Uterus (tissue), 4 donors: ENCODE data around the gene RIIAD1. TPM values are rescaled to one million over a fixed set of nuclear protein-coding genes. Genes with fewer than 3 reads are reported as not detected.

Experiments
- DNase-seq, 2 donors: peaks; one replicate each; pipeline ENCODE4 v3.0.0-alpha.2; 2019 to 2020
- H3K27ac ChIP-seq, 2 donors: fragments of 200-600 bp; sonication (generic); 1 replicate in 1 of 2; 2 replicates in 1 of 2; pipeline ENCODE4 v1.5.1; 2016 to 2018
- H3K27me3 ChIP-seq, 2 donors: fragments of 200-600 bp; sonication (generic); one replicate each; pipeline ENCODE4 v1.5.1; 2018 to 2019; ENCODE audit warnings: control low read depth in 1 of 2
- H3K36me3 ChIP-seq, 2 donors: fragments of 200-600 bp; sonication (generic); one replicate each; pipeline ENCODE4 v1.5.1; 2019; ENCODE audit warnings: control low read depth in 1 of 2
- H3K4me1 ChIP-seq, 2 donors: fragments of 200-600 bp; sonication (generic); one replicate each; pipeline ENCODE4 v1.5.1; 2018 to 2019; ENCODE audit warnings: control low read depth in 1 of 2
- H3K4me3 ChIP-seq, 2 donors: fragments of 200-600 bp; sonication (generic); 1 replicate in 1 of 2; 2 replicates in 1 of 2; pipeline ENCODE4 v1.5.1; 2018 to 2019; ENCODE audit warnings: mild to moderate bottlenecking in 1 of 2
- H3K9me3 ChIP-seq, 2 donors: fragments of 200-600 bp; sonication (generic); one replicate each; pipeline ENCODE4 v1.5.1; 2019; ENCODE audit warnings: control low read depth in 1 of 2
- POLR2A ChIP-seq, 2 donors: fragments of 450-650 bp; IDR thresholded peaks; one replicate each; pipeline ENCODE4 v1.6.1; 2016; ENCODE audit warnings: antibody characterized with exemption in 2 of 2, mild to moderate bottlenecking in 1 of 2, moderate library complexity in 1 of 2
- intact Hi-C: fragments of 100-400 bp; cut with DNase I; formaldehyde crosslinking; loops from one replicate; pipeline ENCODE4 v1.15.1; 2023; ENCODE audit warnings: low total_unique reads
- total RNA-seq, 4 donors: library from RNA; depleted of rRNA in 3 of 4; stranded (reverse); fragments of >200 nt in 3 of 4; gene quantifications; one replicate each; pipeline versions ENCODE4 v1.1.0 to v1.2.4, GENCODE V29; 2014 to 2023
- TF ChIP-seq, protein P1 (sequence below), 4 experiments: fragments of 200-600 bp in 2 of 4; fragments of 450-650 bp in 2 of 4; sonication (generic) in 2 of 4; IDR thresholded peaks; one replicate each; pipeline ENCODE4 v1.5.1; 2016 to 2019; ENCODE audit warnings: antibody characterized with exemption in 4 of 4, mild to moderate bottlenecking in 2 of 4, moderate library complexity in 1 of 4
- donor health status: DM: yes; HTN: yes; CAD: no.

RIIAD1 gene
- total RNA-seq, 4 donors from 2014 or later: 1.1 to 4.3 TPM; not detected in 2

DNA sequence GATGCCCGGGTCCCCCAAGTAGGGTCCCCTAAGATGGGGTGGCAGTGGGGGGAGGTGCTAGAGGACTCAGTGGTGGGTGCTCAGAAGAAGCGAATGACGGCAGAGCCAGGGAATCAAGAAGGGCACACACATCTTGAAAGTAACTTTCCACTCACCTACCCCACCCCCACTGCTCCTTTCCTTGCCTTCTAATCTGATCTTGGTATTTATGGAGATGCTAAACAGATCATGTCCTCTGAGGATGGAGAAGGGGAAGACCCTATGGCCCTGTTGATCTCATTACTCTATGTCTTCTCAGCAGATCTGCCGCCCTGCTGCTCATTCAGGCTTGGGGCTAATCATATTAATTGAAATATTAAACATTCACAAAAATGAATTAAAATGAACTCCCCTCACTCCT lies 2.7 kb upstream of the RIIAD1 start:
- no peaks in the 10 kb centered on the region for H3K27me3 ChIP-seq
- no peak overlapping the region for H3K27ac ChIP-seq
- intact Hi-C loops: no loop called here
- no peak for DNase-seq
- H3K9me3 ChIP-seq: no peaks in the 10 kb centered on the region
- H3K4me3 ChIP-seq: no peak overlapping the region
- H3K4me1 ChIP-seq: no peaks in the 10 kb centered on the region
- no peak for TF ChIP-seq POLR2A (IDR thresholded peaks at IDR 0.05)
- TF ChIP-seq, protein P1, sequence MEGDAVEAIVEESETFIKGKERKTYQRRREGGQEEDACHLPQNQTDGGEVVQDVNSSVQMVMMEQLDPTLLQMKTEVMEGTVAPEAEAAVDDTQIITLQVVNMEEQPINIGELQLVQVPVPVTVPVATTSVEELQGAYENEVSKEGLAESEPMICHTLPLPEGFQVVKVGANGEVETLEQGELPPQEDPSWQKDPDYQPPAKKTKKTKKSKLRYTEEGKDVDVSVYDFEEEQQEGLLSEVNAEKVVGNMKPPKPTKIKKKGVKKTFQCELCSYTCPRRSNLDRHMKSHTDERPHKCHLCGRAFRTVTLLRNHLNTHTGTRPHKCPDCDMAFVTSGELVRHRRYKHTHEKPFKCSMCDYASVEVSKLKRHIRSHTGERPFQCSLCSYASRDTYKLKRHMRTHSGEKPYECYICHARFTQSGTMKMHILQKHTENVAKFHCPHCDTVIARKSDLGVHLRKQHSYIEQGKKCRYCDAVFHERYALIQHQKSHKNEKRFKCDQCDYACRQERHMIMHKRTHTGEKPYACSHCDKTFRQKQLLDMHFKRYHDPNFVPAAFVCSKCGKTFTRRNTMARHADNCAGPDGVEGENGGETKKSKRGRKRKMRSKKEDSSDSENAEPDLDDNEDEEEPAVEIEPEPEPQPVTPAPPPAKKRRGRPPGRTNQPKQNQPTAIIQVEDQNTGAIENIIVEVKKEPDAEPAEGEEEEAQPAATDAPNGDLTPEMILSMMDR (IDR thresholded peaks at IDR 0.05): no peak
- no peaks in the 10 kb centered on the region for H3K36me3 ChIP-seq

- intact Hi-C loops: no loop called here
- Histone ChIP-seq H3K9me3 (no peaks in the 10 kb centered on the region), H3K27me3 (no peaks in the 10 kb centered on the region), H3K27ac (peak overlapping the region; percentile 75 to 87), H3K4me1 (no peaks in the 10 kb centered on the region), H3K36me3 (no peaks in the 10 kb centered on the region), H3K4me3 (no peak overlapping the region)
- TF ChIP-seq, protein P1 (IDR thresholded peaks at IDR 0.05): no peak
- no peak for TF ChIP-seq POLR2A (IDR thresholded peaks at IDR 0.05)
- no peak for DNase-seq
These were observed 1.2 kb upstream of the RIIAD1 start for GRCh38 chr1:151720125-151720524.

- Histone ChIP-seq H3K27ac (peak overlapping the region; percentile 75 to 87), H3K4me1 (no peaks in the 10 kb centered on the region), H3K9me3 (no peaks in the 10 kb centered on the region), H3K4me3 (peak overlapping the region; percentile 33 to 45), H3K36me3 (no peaks in the 10 kb centered on the region), H3K27me3 (no peaks in the 10 kb centered on the region)
- DNase-seq: no peak
- intact Hi-C loops: no loop called here
- no peak for TF ChIP-seq POLR2A (IDR thresholded peaks at IDR 0.05)
- TF ChIP-seq, protein P1 (IDR thresholded peaks at IDR 0.05): no peak
These were observed 768 bp upstream of the RIIAD1 start for GRCh38 chr1:151720554-151720953.

- no peak for DNase-seq
- Histone ChIP-seq H3K36me3 (no peaks in the 10 kb centered on the region), H3K4me1 (no peaks in the 10 kb centered on the region), H3K9me3 (no peaks in the 10 kb centered on the region), H3K4me3 (peak overlapping the region; percentile 33 to 45), H3K27ac (peak overlapping the region; percentile 75 to 87), H3K27me3 (no peaks in the 10 kb centered on the region)
- no peak for TF ChIP-seq POLR2A (IDR thresholded peaks at IDR 0.05)
- TF ChIP-seq, protein P1 (IDR thresholded peaks at IDR 0.05): no peak
- intact Hi-C loops: no loop called here
These were observed 627 bp downstream of the RIIAD1 start for GRCh38 chr1:151721788-151722510.

DNA sequence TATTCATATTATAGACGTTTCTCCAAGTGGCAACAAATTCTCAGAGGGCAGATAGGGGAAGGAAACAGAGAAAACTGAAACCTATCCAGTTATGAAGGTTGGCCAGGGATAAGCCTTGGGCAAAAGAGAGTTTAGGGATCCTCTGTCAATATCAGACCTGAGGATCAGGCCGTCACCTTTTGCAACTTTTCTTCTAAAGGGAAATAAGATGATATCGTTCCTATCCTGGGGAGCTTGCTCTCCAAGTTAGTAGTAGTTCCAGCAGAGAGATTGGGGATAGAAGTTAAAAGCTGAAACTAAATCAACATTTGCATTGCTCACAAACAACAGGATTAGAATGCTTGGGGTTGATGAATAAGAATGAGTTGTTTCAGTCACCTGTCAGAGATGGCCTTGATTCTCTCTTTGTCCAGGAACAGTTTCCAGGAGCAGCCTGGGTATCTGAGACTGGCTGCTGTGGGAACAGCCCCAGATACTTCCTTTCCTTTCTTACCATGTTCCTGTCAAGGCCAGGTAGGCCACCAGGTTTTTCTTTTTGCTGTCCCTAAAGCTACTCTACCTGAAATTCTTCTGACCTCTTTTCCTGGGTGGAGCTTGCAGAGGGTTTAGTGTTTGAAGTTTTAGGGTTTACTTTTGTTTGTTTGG lies 2.5 kb downstream of the RIIAD1 start:
- no peak overlapping the region for H3K4me3 ChIP-seq
- no peaks in the 10 kb centered on the region for H3K27me3 ChIP-seq
- H3K4me1 ChIP-seq: no peaks in the 10 kb centered on the region
- no peaks in the 10 kb centered on the region for H3K36me3 ChIP-seq
- DNase-seq: no peak
- no peaks in the 10 kb centered on the region for H3K9me3 ChIP-seq
- no peak for TF ChIP-seq POLR2A (IDR thresholded peaks at IDR 0.05)
- TF ChIP-seq, protein P1 (IDR thresholded peaks at IDR 0.05): no peak
- H3K27ac ChIP-seq: no peak overlapping the region
- intact Hi-C loops: no loop called here
